ENCODE results near the gene XRCC5.

Gene XRCC5

GRCh38 chr2:216192181-216192580, 83.0 kb downstream of the XRCC5 start:
- Histone ChIP-seq H3K9me3 (ENCODE audit: low read depth, low read length) (no peaks in the 10 kb centered on the region), H3K27ac (no peak overlapping the region), H3K9ac (ENCODE audit: insufficient read length) (no peak overlapping the region), H3K36me3 (ENCODE audit: insufficient read depth, low read length) (peaks cover 87% of the 10 kb centered on the region), H3K4me3 (no peak overlapping the region)
- DNase-seq (ENCODE audit: low read depth, low spot score), result no peak
- no peak for TF ChIP-seq EZH2 (IDR thresholded peaks at IDR 0.05)
- no peak for TF ChIP-seq POLR2AphosphoS5 (IDR thresholded peaks at IDR 0.05; ENCODE audit: borderline replicate concordance, low read depth, low read length)
- TF ChIP-seq FOXP2 (optimal IDR thresholded peaks at IDR 0.05; ENCODE audit: control extremely low read depth, extremely low read length, insufficient read depth), result no peak

- Histone ChIP-seq H3K4me3 (no peak overlapping the region), H3K36me3 (ENCODE audit: insufficient read depth, low read length) (peaks cover 95% of the 10 kb centered on the region), H3K9me3 (ENCODE audit: low read depth, low read length) (no peaks in the 10 kb centered on the region), H3K27ac (no peak overlapping the region), H3K9ac (ENCODE audit: insufficient read length) (no peak overlapping the region)
- TF ChIP-seq POLR2AphosphoS5 (IDR thresholded peaks at IDR 0.05; ENCODE audit: borderline replicate concordance, low read depth, low read length), result no peak
- no peak for TF ChIP-seq EZH2 (IDR thresholded peaks at IDR 0.05)
- no peak for TF ChIP-seq FOXP2 (optimal IDR thresholded peaks at IDR 0.05; ENCODE audit: control extremely low read depth, extremely low read length, insufficient read depth)
- no peak for DNase-seq (ENCODE audit: low read depth, low spot score)
Observed at GRCh38 chr2:216192931-216193330, 83.8 kb downstream of the XRCC5 start.

- peaks cover 97% of the 10 kb centered on the region for H3K36me3 ChIP-seq (ENCODE audit: insufficient read depth, low read length)
- no peak for TF ChIP-seq POLR2AphosphoS5 (IDR thresholded peaks at IDR 0.05; ENCODE audit: borderline replicate concordance, low read depth, low read length)
- no peak for TF ChIP-seq FOXP2 (optimal IDR thresholded peaks at IDR 0.05; ENCODE audit: control extremely low read depth, extremely low read length, insufficient read depth)
- TF ChIP-seq EZH2 (IDR thresholded peaks at IDR 0.05), result no peak
- no peak overlapping the region for H3K27ac ChIP-seq
Observed at GRCh38 chr2:216194013-216194412, 84.9 kb downstream of the XRCC5 start.

GRCh38 chr2:216194561-216194960, 85.4 kb downstream of the XRCC5 start:
- no peaks in the 10 kb centered on the region for H3K9me3 ChIP-seq (ENCODE audit: low read depth, low read length)
- peaks cover 97% of the 10 kb centered on the region for H3K36me3 ChIP-seq (ENCODE audit: insufficient read depth, low read length)
- TF ChIP-seq FOXP2 (optimal IDR thresholded peaks at IDR 0.05; ENCODE audit: control extremely low read depth, extremely low read length, insufficient read depth), result no peak
- no peak for TF ChIP-seq EZH2 (IDR thresholded peaks at IDR 0.05)
- TF ChIP-seq POLR2AphosphoS5 (IDR thresholded peaks at IDR 0.05; ENCODE audit: borderline replicate concordance, low read depth, low read length), result no peak
- 0 out of 2 replicates have a peak overlapping the region, but pooled peaks have one; percentile 51 for H3K27ac ChIP-seq
- no peak overlapping the region for H3K4me3 ChIP-seq
- no peak for DNase-seq (ENCODE audit: low read depth, low spot score)
- H3K9ac ChIP-seq (ENCODE audit: insufficient read length), result no peak overlapping the region

More at GRCh38 chr2:216194013-216194412, 84.9 kb downstream of the XRCC5 start:
- no peaks in the 10 kb centered on the region for H3K9me3 ChIP-seq (ENCODE audit: low read depth, low read length)
- DNase-seq (ENCODE audit: low read depth, low spot score), result no peak
- no peak overlapping the region for H3K9ac ChIP-seq (ENCODE audit: insufficient read length)
- H3K4me3 ChIP-seq, result no peak overlapping the region

GRCh38 chr2:216195565-216196029, 86.4 kb downstream of the XRCC5 start:
- TF ChIP-seq FOXP2 (optimal IDR thresholded peaks at IDR 0.05; ENCODE audit: control extremely low read depth, extremely low read length, insufficient read depth) (no peak), EZH2 (IDR thresholded peaks at IDR 0.05) (no peak), POLR2AphosphoS5 (IDR thresholded peaks at IDR 0.05; ENCODE audit: borderline replicate concordance, low read depth, low read length) (no peak)
- H3K9me3 ChIP-seq (ENCODE audit: low read depth, low read length), result no peaks in the 10 kb centered on the region
- peaks cover 97% of the 10 kb centered on the region for H3K36me3 ChIP-seq (ENCODE audit: insufficient read depth, low read length)
- DNase-seq (ENCODE audit: low read depth, low spot score), result no peak
- H3K4me3 ChIP-seq, result no peak overlapping the region
- H3K9ac ChIP-seq (ENCODE audit: insufficient read length), result no peak overlapping the region
- H3K27ac ChIP-seq, result peak overlapping the region; percentile 51

- no peak for DNase-seq (ENCODE audit: low read depth, low spot score)
- TF ChIP-seq FOXP2 (optimal IDR thresholded peaks at IDR 0.05; ENCODE audit: control extremely low read depth, extremely low read length, insufficient read depth), result no peak
- no peak for TF ChIP-seq EZH2 (IDR thresholded peaks at IDR 0.05)
- TF ChIP-seq POLR2AphosphoS5 (IDR thresholded peaks at IDR 0.05; ENCODE audit: borderline replicate concordance, low read depth, low read length), result no peak
- H3K4me3 ChIP-seq, result no peak overlapping the region
- H3K9ac ChIP-seq (ENCODE audit: insufficient read length), result no peak overlapping the region
- no peaks in the 10 kb centered on the region for H3K9me3 ChIP-seq (ENCODE audit: low read depth, low read length)
- no peak overlapping the region for H3K27ac ChIP-seq
- H3K36me3 ChIP-seq (ENCODE audit: insufficient read depth, low read length), result peaks cover 98% of the 10 kb centered on the region
Observed at GRCh38 chr2:216201692-216202306, 92.7 kb downstream of the XRCC5 start.

GRCh38 chr2:216202626-216203250, 93.6 kb downstream of the XRCC5 start:
- Histone ChIP-seq H3K4me3 (no peak overlapping the region), H3K9ac (ENCODE audit: insufficient read length) (no peak overlapping the region), H3K27ac (no peak overlapping the region), H3K36me3 (ENCODE audit: insufficient read depth, low read length) (peaks cover 98% of the 10 kb centered on the region), H3K9me3 (ENCODE audit: low read depth, low read length) (no peaks in the 10 kb centered on the region)
- DNase-seq (ENCODE audit: low read depth, low spot score), result no peak
- TF ChIP-seq POLR2AphosphoS5 (IDR thresholded peaks at IDR 0.05; ENCODE audit: borderline replicate concordance, low read depth, low read length) (no peak), FOXP2 (optimal IDR thresholded peaks at IDR 0.05; ENCODE audit: control extremely low read depth, extremely low read length, insufficient read depth) (no peak), EZH2 (IDR thresholded peaks at IDR 0.05) (no peak)

- Histone ChIP-seq H3K4me3 (no peak overlapping the region), H3K36me3 (ENCODE audit: insufficient read depth, low read length) (peaks cover 95% of the 10 kb centered on the region), H3K9ac (ENCODE audit: insufficient read length) (no peak overlapping the region), H3K27ac (no peak overlapping the region), H3K9me3 (ENCODE audit: low read depth, low read length) (no peaks in the 10 kb centered on the region)
- no peak for DNase-seq (ENCODE audit: low read depth, low spot score)
- no peak for TF ChIP-seq EZH2 (IDR thresholded peaks at IDR 0.05)
- no peak for TF ChIP-seq FOXP2 (optimal IDR thresholded peaks at IDR 0.05; ENCODE audit: control extremely low read depth, extremely low read length, insufficient read depth)
- no peak for TF ChIP-seq POLR2AphosphoS5 (IDR thresholded peaks at IDR 0.05; ENCODE audit: borderline replicate concordance, low read depth, low read length)
Observed at GRCh38 chr2:216205486-216205885, 96.3 kb downstream of the XRCC5 start.
